ENCODE data around the gene SERTAD2.

DNA sequence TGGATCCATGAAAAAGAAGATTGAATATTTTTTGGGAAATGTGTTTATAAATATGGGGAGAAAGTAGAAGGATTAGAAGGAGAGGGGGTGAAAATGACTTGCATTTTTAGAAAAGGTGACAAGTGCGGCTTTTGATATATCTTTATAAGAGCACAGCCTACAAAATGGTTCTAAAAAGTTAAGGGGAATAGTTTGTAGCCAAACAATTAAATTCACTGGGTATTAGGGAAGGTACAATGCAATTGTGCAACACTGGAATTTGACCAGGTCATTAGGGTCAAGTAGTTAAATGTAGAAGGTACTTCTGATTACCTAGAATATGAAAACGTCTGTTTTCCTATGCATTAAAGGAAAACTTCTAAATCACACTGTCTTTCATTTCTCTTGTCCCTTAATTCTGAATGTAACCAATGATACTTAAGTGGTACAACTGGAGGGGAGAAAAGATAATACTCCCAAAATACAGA, 44.5 kb upstream of the SERTAD2 start:
- TF ChIP-seq, protein P1, sequence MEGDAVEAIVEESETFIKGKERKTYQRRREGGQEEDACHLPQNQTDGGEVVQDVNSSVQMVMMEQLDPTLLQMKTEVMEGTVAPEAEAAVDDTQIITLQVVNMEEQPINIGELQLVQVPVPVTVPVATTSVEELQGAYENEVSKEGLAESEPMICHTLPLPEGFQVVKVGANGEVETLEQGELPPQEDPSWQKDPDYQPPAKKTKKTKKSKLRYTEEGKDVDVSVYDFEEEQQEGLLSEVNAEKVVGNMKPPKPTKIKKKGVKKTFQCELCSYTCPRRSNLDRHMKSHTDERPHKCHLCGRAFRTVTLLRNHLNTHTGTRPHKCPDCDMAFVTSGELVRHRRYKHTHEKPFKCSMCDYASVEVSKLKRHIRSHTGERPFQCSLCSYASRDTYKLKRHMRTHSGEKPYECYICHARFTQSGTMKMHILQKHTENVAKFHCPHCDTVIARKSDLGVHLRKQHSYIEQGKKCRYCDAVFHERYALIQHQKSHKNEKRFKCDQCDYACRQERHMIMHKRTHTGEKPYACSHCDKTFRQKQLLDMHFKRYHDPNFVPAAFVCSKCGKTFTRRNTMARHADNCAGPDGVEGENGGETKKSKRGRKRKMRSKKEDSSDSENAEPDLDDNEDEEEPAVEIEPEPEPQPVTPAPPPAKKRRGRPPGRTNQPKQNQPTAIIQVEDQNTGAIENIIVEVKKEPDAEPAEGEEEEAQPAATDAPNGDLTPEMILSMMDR (IDR thresholded peaks at IDR 0.05; ENCODE audit: low read depth, low read length) = no peak
- TF ChIP-seq POLR2A (IDR thresholded peaks at IDR 0.05; ENCODE audit: extremely low read depth, insufficient read length) = no peak
- TF ChIP-seq MYC (IDR thresholded peaks at IDR 0.05; ENCODE audit: low read depth, low read length) = no peak
